Caco-2 (cell line): ENCODE measurements around the gene RIMKLA. TPM values are rescaled to one million over a fixed set of nuclear protein-coding genes. Genes with fewer than 3 reads are reported as not detected.

Experiments used
- BruUV-seq: library from RNA; stranded (reverse); fragments of 400-500 nt; replicated peaks from 2 replicates; lab custom pipeline; 2021; lab: Mats Ljungman, UMichigan
- CTCF ChIA-PET: fragments of 300-600 bp; sonication (Branson Sonifier 250); formaldehyde crosslinking; loops from one replicate; lab custom pipeline; 2022; ENCODE audit warnings: antibody characterized with exemption; lab: Charles Lee
- POLR2A ChIA-PET: fragments of 300-600 bp; sonication (Branson Sonifier 250); formaldehyde crosslinking; loops from one replicate; lab custom pipeline; 2022; ENCODE audit warnings: antibody characterized with exemption; lab: Charles Lee
- DNase-seq, 2 experiments: peaks; one replicate each; pipeline versions ENCODE4 v3.0.0 to v3.0.0-alpha.2; 2020 to 2022
- H3K27me3 ChIP-seq: replicated peaks from 2 replicates; pipeline ENCODE4 v1.6.0; 2011; ENCODE audit warnings: low read length; ENCODE audit not compliant: control insufficient read depth, insufficient read depth
- H3K36me3 ChIP-seq: 2 replicates; pipeline ENCODE4 v1.5.1; 2011; ENCODE audit warnings: low read length; ENCODE audit not compliant: control insufficient read depth, insufficient read depth
- H3K4me1 ChIP-seq: fragments of 250-450 bp; sonication (Bioruptor Pico); 2 replicates; pipeline ENCODE4 v1.5.1; 2020; ENCODE audit warnings: mild to moderate bottlenecking
- H3K4me3 ChIP-seq: 2 replicates; pipeline ENCODE4 v1.5.1; 2011; ENCODE audit warnings: low read depth, mild to moderate bottlenecking, control low read depth, low read length
- H3K9me3 ChIP-seq: fragments of 250-450 bp; sonication (Bioruptor Pico); 2 replicates; pipeline ENCODE4 v1.5.1; 2020; ENCODE audit warnings: mild to moderate bottlenecking, moderate library complexity
- H3K27ac Mint-ChIP-seq: one replicate; pipeline ENCODE4 v1.8.0; 2022; ENCODE audit warnings: mixed read lengths; ENCODE audit not compliant: unreplicated experiment
- H3K27me3 Mint-ChIP-seq: one replicate; pipeline ENCODE4 v1.8.0; 2022; ENCODE audit warnings: mixed read lengths; ENCODE audit not compliant: insufficient read depth, unreplicated experiment
- H3K36me3 Mint-ChIP-seq: one replicate; pipeline ENCODE4 v1.8.0; 2022; ENCODE audit warnings: mild to moderate bottlenecking, mixed read lengths; ENCODE audit not compliant: insufficient read depth, unreplicated experiment
- H3K4me1 Mint-ChIP-seq: one replicate; pipeline ENCODE4 v1.8.0; 2022; ENCODE audit warnings: low read depth, mixed read lengths; ENCODE audit not compliant: unreplicated experiment
- H3K4me3 Mint-ChIP-seq: one replicate; pipeline ENCODE4 v1.8.0; 2022; ENCODE audit warnings: mild to moderate bottlenecking, moderate library complexity, mixed read lengths; ENCODE audit not compliant: unreplicated experiment
- H3K9me3 Mint-ChIP-seq: one replicate; pipeline ENCODE4 v1.8.0; 2022; ENCODE audit warnings: mixed read lengths; ENCODE audit not compliant: unreplicated experiment
- CTCF ChIP-seq, 2 experiments: fragments of 200-600 bp in 1 of 2; IDR thresholded peaks; 1 replicate in 1 of 2; 2 replicates in 1 of 2; pipeline versions ENCODE4 v1.5.1 to v1.8.0; 2011 to 2022; ENCODE audit warnings: antibody characterized with exemption in 1 of 2, control low read depth in 1 of 2, inconsistent platforms in 1 of 2, low read depth in 1 of 2, low read length in 1 of 2, mild to moderate bottlenecking in 1 of 2, moderate library complexity in 1 of 2; ENCODE audit not compliant: insufficient read depth in 1 of 2, severe bottlenecking in 1 of 2, unreplicated experiment in 1 of 2
- intact Hi-C: fragments of 100-400 bp; cut with micrococcal nuclease; formaldehyde crosslinking; loops from one replicate; pipeline ENCODE4 v1.10.0; 2022; ENCODE audit not compliant: unreplicated experiment
- total RNA-seq: library from RNA; stranded (reverse); gene quantifications from 2 replicates; pipeline ENCODE4 v1.2.3, GENCODE V29; 2022

Gene RIMKLA
- total RNA-seq, 1 experiment from 2014 or later, result 12.4 TPM

- ChIA-PET POLR2A (no interaction called here), CTCF (no interaction called here)
- no peaks in the 10 kb centered on the region for H3K36me3 Mint-ChIP-seq
- no peaks in the 10 kb centered on the region for H3K9me3 ChIP-seq
- H3K36me3 ChIP-seq, result no peaks in the 10 kb centered on the region
- no peaks in the 10 kb centered on the region for H3K4me1 ChIP-seq
- H3K9me3 Mint-ChIP-seq, result no peaks in the 10 kb centered on the region
- no peak for TF ChIP-seq CTCF (IDR thresholded peaks at IDR 0.05; ENCODE audit: insufficient read depth in 1 of 2, low read depth in 1 of 2, low read length in 1 of 2, severe bottlenecking in 1 of 2, unreplicated experiment in 1 of 2)
- no TSS peak for BruUV-seq
- no peaks in the 10 kb centered on the region for H3K4me1 Mint-ChIP-seq
- H3K4me3 Mint-ChIP-seq, result no peak overlapping the region
- H3K27me3 Mint-ChIP-seq, result no peaks in the 10 kb centered on the region
- no peak overlapping the region for H3K27ac Mint-ChIP-seq
- H3K27me3 ChIP-seq, result no peaks in the 10 kb centered on the region
- no peak overlapping the region for H3K4me3 ChIP-seq
- no peak for DNase-seq
- intact Hi-C loops, result no loop called here
These were observed 43.1 kb downstream of the RIMKLA start for GRCh38 chr1:42423681-42424080.

GRCh38 chr1:42424201-42424600 is 43.6 kb downstream of the RIMKLA start:
- Histone ChIP-seq H3K36me3 (no peaks in the 10 kb centered on the region), H3K4me3 (no peak overlapping the region), H3K4me1 (no peaks in the 10 kb centered on the region), H3K9me3 (no peaks in the 10 kb centered on the region), H3K27me3 (no peaks in the 10 kb centered on the region)
- Mint-ChIP-seq H3K4me1 (no peaks in the 10 kb centered on the region), H3K27ac (no peak overlapping the region), H3K27me3 (no peaks in the 10 kb centered on the region), H3K9me3 (no peaks in the 10 kb centered on the region), H3K4me3 (no peak overlapping the region), H3K36me3 (no peaks in the 10 kb centered on the region)
- TF ChIP-seq CTCF (IDR thresholded peaks at IDR 0.05; ENCODE audit: insufficient read depth in 1 of 2, low read depth in 1 of 2, low read length in 1 of 2, severe bottlenecking in 1 of 2, unreplicated experiment in 1 of 2), result no peak
- CTCF ChIA-PET, result no interaction called here
- intact Hi-C loops, result no loop called here
- no TSS peak for BruUV-seq
- no peak for DNase-seq
- POLR2A ChIA-PET, result no interaction called here

- intact Hi-C loops, result no loop called here
- Mint-ChIP-seq H3K27me3 (no peaks in the 10 kb centered on the region), H3K27ac (no peak overlapping the region), H3K4me1 (peaks cover 13% of the 10 kb centered on the region), H3K9me3 (no peaks in the 10 kb centered on the region), H3K36me3 (no peaks in the 10 kb centered on the region), H3K4me3 (no peak overlapping the region)
- Histone ChIP-seq H3K9me3 (no peaks in the 10 kb centered on the region), H3K36me3 (no peaks in the 10 kb centered on the region), H3K27me3 (no peaks in the 10 kb centered on the region), H3K4me1 (peaks cover 19% of the 10 kb centered on the region), H3K4me3 (no peak overlapping the region)
- no peak for DNase-seq
- BruUV-seq, result no TSS peak
- ChIA-PET POLR2A (no interaction called here), CTCF (no interaction called here)
- no peak for TF ChIP-seq CTCF (IDR thresholded peaks at IDR 0.05; ENCODE audit: insufficient read depth in 1 of 2, low read depth in 1 of 2, low read length in 1 of 2, severe bottlenecking in 1 of 2, unreplicated experiment in 1 of 2)
These were observed 46.6 kb downstream of the RIMKLA start for GRCh38 chr1:42427240-42427639.
